CD14-positive monocyte (primary cell): ENCODE data around the gene ZNF692. TPM values are rescaled to one million over a fixed set of nuclear protein-coding genes. Genes with fewer than 3 reads are reported as not detected.

Source experiments
- DNase-seq, 3 donors: peaks; one replicate each; pipeline ENCODE4 v3.0.0-alpha.2; 2011 to 2022
- H2AFZ ChIP-seq: 2 replicates; pipeline ENCODE4 v1.6.0; 2012; ENCODE audit warnings: mild to moderate bottlenecking, low read depth, low read length, inconsistent platforms; ENCODE audit not compliant: insufficient read depth, poor library complexity, severe bottlenecking
- H3K27ac ChIP-seq, 2 donors: 1 replicate in 1 of 2; 2 replicates in 1 of 2; pipeline ENCODE4 v1.5.1; 2012 to 2013; ENCODE audit warnings: low read length in 2 of 2, control low read depth in 1 of 2, inconsistent platforms in 1 of 2, low read depth in 1 of 2, mild to moderate bottlenecking in 1 of 2
- H3K27me3 ChIP-seq, 2 donors: one replicate each; pipeline versions ENCODE4 v1.6.0 to v1.6.1; 2011 to 2013; ENCODE audit warnings: low read length in 2 of 2; ENCODE audit not compliant: control insufficient read depth in 2 of 2, insufficient read depth in 2 of 2
- H3K36me3 ChIP-seq, 2 donors: replicated peaks in 1 of 2; 1 replicate in 1 of 2; 2 replicates in 1 of 2; pipeline versions ENCODE4 v1.5.1 to v1.6.1; 2012 to 2013; ENCODE audit warnings: low read length in 2 of 2, control low read depth in 1 of 2, inconsistent platforms in 1 of 2, mild to moderate bottlenecking in 1 of 2; ENCODE audit not compliant: insufficient read depth in 2 of 2, control insufficient read depth in 1 of 2
- H3K4me1 ChIP-seq, 2 donors: 1 replicate in 1 of 2; 2 replicates in 1 of 2; pipeline versions ENCODE4 v1.5.1 to v1.6.1; 2012 to 2013; ENCODE audit warnings: low read length in 2 of 2, control low read depth in 1 of 2, inconsistent platforms in 1 of 2, mild to moderate bottlenecking in 1 of 2, moderate library complexity in 1 of 2; ENCODE audit not compliant: insufficient read depth in 2 of 2, control insufficient read depth in 1 of 2
- H3K4me2 ChIP-seq: replicated peaks from 2 replicates; pipeline ENCODE3; 2012; ENCODE audit warnings: low read length, moderate library complexity, mild to moderate bottlenecking; ENCODE audit not compliant: poor library complexity, severe bottlenecking; ENCODE audit errors: extremely low read depth
- H3K4me3 ChIP-seq, 3 experiments: fragments of 200-600 bp in 1 of 3; sonication (generic) in 1 of 3; replicated peaks in 1 of 3; 1 replicate in 2 of 3; 2 replicates in 1 of 3; pipeline ENCODE4 v1.5.1; 2011 to 2013; ENCODE audit warnings: low read length in 3 of 3, mild to moderate bottlenecking in 3 of 3, control low read depth in 2 of 3, low read depth in 2 of 3, inconsistent platforms in 1 of 3, moderate library complexity in 1 of 3
- H3K79me2 ChIP-seq: 2 replicates; pipeline ENCODE4 v1.6.0; 2012; ENCODE audit warnings: mild to moderate bottlenecking, control low read depth, inconsistent platforms, low read length, moderate library complexity; ENCODE audit not compliant: insufficient read depth
- H3K9ac ChIP-seq: 2 replicates; pipeline ENCODE4 v1.6.0; 2017; ENCODE audit warnings: low read length, mild to moderate bottlenecking; ENCODE audit not compliant: insufficient read depth, poor library complexity, severe bottlenecking
- H3K9me3 ChIP-seq, 2 donors: replicated peaks in 1 of 2; 1 replicate in 1 of 2; 2 replicates in 1 of 2; pipeline versions ENCODE4 v1.5.1 to v1.6.1; 2012 to 2013; ENCODE audit warnings: low read length in 2 of 2, control low read depth in 1 of 2; ENCODE audit not compliant: control insufficient read depth in 1 of 2, insufficient read depth in 1 of 2
- H4K20me1 ChIP-seq: 2 replicates; pipeline ENCODE4 v1.6.0; 2012; ENCODE audit warnings: mild to moderate bottlenecking, low read length, control low read depth, moderate library complexity; ENCODE audit not compliant: insufficient read depth
- H3K27ac Mint-ChIP-seq, 7 donors: one replicate each; pipeline ENCODE4 v1.8.0; 2020; ENCODE audit warnings: mild to moderate bottlenecking in 7 of 7, mixed read lengths in 7 of 7, moderate library complexity in 6 of 7, inconsistent platforms in 2 of 7
- H3K27me3 Mint-ChIP-seq, 3 donors: one replicate each; pipeline ENCODE4 v1.8.0; 2021 to 2022; ENCODE audit warnings: low read depth in 3 of 3, mild to moderate bottlenecking in 3 of 3, mixed read lengths in 3 of 3, moderate library complexity in 3 of 3, inconsistent platforms in 1 of 3
- H3K36me3 Mint-ChIP-seq, 2 donors: one replicate each; pipeline ENCODE4 v1.8.0; 2020; ENCODE audit warnings: mixed read lengths in 2 of 2, inconsistent platforms in 1 of 2, mild to moderate bottlenecking in 1 of 2
- H3K4me1 Mint-ChIP-seq: one replicate; pipeline ENCODE4 v1.8.0; 2020; ENCODE audit warnings: mild to moderate bottlenecking, mixed read lengths
- H3K4me3 Mint-ChIP-seq, 2 donors: one replicate each; pipeline ENCODE4 v1.8.0; 2020; ENCODE audit warnings: mild to moderate bottlenecking in 2 of 2, mixed read lengths in 2 of 2, moderate library complexity in 1 of 2
- H3K9me3 Mint-ChIP-seq, 7 donors: one replicate each; pipeline ENCODE4 v1.8.0; 2020 to 2022; ENCODE audit warnings: mixed read lengths in 7 of 7, mild to moderate bottlenecking in 6 of 7, moderate library complexity in 6 of 7, inconsistent platforms in 2 of 7
- WGBS: methylation state at CpG from one replicate; pipeline ENCODE4 v1.1.5; 2013; ENCODE audit warnings: missing lambda C conversion rate; ENCODE audit not compliant: insufficient coverage; 5-methylcytosine and 5-hydroxymethylcytosine counted together
- intact Hi-C, 2 donors: fragments of 100-400 bp; cut with micrococcal nuclease; formaldehyde crosslinking; loops; one replicate each; pipeline versions ENCODE4 v1.15.0 to v1.15.1; 2023
- polyA plus RNA-seq, 3 donors: library from polyadenylated mRNA; depleted of rRNA in 1 of 3; unstranded in 2 of 3; stranded (reverse) in 1 of 3; fragments of 300-500 nt in 2 of 3; fragments of >200 nt in 1 of 3; fragmentation: Illumina TruSeq in 2 of 3; gene quantifications; 1 replicate in 2 of 3; 2 replicates in 1 of 3; pipeline ENCODE4 v1.2.3, GENCODE V29; 2012 to 2021
- TF ChIP-seq, protein P1 (sequence below): fragments of 200-600 bp; IDR thresholded peaks from one replicate; pipeline ENCODE4 v1.8.0; 2022; ENCODE audit warnings: antibody characterized with exemption, mild to moderate bottlenecking

ZNF692 gene
- polyA plus RNA-seq, 3 donors, result 2.2 to 59.0 (median 2.4) TPM

DNA sequence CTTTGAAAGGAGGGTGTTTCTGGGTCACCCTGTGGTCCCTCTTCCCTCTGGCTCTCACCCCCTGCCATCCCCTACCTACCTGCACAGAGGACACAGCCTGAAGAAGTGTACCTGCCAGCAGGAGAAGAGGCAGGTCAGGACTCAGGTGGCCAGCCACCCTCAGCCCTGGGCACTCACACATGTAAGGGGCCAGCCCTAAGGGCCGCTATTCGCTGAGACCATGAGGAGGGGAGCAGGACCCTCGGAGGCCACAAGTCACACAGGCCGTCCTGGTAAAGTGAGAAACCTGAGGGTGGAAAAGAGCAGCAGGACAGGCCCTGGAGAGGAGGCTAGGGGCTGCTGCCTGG lies 1.2 kb downstream of the ZNF692 start:
- Histone ChIP-seq H3K79me2 (peaks cover 11% of the 10 kb centered on the region), H2AFZ (peak overlapping the region; percentile 94), H3K4me3 (peak overlapping the region in 2 of 3 experiments; percentile 53 to 76), H3K9me3 (no peaks in the 10 kb centered on the region), H3K4me2 (peak overlapping the region; percentile 72), H3K9ac (peak overlapping the region; percentile 33), H3K27me3 (no peaks in the 10 kb centered on the region), H4K20me1 (peaks cover 8% of the 10 kb centered on the region), H3K4me1 (peaks cover 37 to 43% of the 10 kb centered on the region in 2 donors), H3K36me3 (peaks cover 5 to 11% of the 10 kb centered on the region in 2 donors), H3K27ac (no peak overlapping the region)
- DNase-seq, result no peak
- TF ChIP-seq, protein P1, sequence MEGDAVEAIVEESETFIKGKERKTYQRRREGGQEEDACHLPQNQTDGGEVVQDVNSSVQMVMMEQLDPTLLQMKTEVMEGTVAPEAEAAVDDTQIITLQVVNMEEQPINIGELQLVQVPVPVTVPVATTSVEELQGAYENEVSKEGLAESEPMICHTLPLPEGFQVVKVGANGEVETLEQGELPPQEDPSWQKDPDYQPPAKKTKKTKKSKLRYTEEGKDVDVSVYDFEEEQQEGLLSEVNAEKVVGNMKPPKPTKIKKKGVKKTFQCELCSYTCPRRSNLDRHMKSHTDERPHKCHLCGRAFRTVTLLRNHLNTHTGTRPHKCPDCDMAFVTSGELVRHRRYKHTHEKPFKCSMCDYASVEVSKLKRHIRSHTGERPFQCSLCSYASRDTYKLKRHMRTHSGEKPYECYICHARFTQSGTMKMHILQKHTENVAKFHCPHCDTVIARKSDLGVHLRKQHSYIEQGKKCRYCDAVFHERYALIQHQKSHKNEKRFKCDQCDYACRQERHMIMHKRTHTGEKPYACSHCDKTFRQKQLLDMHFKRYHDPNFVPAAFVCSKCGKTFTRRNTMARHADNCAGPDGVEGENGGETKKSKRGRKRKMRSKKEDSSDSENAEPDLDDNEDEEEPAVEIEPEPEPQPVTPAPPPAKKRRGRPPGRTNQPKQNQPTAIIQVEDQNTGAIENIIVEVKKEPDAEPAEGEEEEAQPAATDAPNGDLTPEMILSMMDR, result no peak
- WGBS, result 23% methylated on average over 4 of the region's 4 CpGs
- Mint-ChIP-seq H3K4me3 (peak overlapping the region; percentile 89 to 90), H3K9me3 (no peaks in the 10 kb centered on the region), H3K27ac (peak overlapping the region in 1 of 7 donors; percentile 31), H3K4me1 (peaks cover 33% of the 10 kb centered on the region), H3K36me3 (peaks cover 20 to 21% of the 10 kb centered on the region in 2 donors), H3K27me3 (peaks cover 0 to 4% (median 0%) of the 10 kb centered on the region in 3 donors)
- intact Hi-C loops, result loop anchor here (2.0 kb wide), 2 partner anchors 17 to 19 kb away; partner anchors contain the start of gene ZNF672 (in 1 of the 2)

DNA sequence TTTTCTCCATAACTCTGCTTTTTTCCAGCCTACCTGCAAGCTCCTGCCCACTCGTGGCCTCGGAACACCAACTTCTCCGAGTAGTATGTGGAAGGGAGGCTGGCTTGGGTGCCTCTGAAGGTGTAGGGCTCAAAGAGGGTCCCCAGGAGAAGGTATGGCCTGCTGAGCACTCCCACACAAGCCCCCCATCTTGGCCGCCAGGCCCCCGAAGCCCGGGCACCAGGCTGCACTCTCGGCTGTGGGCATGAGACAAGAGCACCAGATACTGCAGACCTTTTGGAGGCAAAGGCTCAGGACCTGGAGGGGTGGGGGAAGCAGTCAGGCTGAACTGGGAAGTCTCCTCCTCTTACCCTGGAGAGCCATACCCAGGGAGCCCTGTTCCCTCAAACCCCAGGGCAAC lies 1.7 kb downstream of the ZNF692 start:
- Histone ChIP-seq H3K4me1 (peaks cover 37 to 43% of the 10 kb centered on the region in 2 donors), H3K9ac (no peak overlapping the region), H3K36me3 (peaks cover 5 to 11% of the 10 kb centered on the region in 2 donors), H3K27ac (no peak overlapping the region), H3K9me3 (no peaks in the 10 kb centered on the region), H4K20me1 (peaks cover 8% of the 10 kb centered on the region), H2AFZ (no peak overlapping the region), H3K4me2 (peak overlapping the region; percentile 72), H3K4me3 (no peak overlapping the region), H3K27me3 (no peaks in the 10 kb centered on the region), H3K79me2 (peaks cover 11% of the 10 kb centered on the region)
- TF ChIP-seq, protein P1, result no peak
- Mint-ChIP-seq H3K4me3 (peak overlapping the region; percentile 89 to 90), H3K4me1 (peaks cover 29% of the 10 kb centered on the region), H3K9me3 (no peaks in the 10 kb centered on the region), H3K27ac (peak overlapping the region in 1 of 7 donors; percentile 46), H3K36me3 (peaks cover 20 to 21% of the 10 kb centered on the region in 2 donors), H3K27me3 (peaks cover 0 to 4% (median 0%) of the 10 kb centered on the region in 3 donors)
- intact Hi-C loops, result no loop called here
- WGBS, result no CpG with 5 or more reads among the region's 7 CpGs
- DNase-seq, result no peak
